DOHH2 (cell line): Measurements from ENCODE around the gene TRPM1.

Source experiments
- EZH2phosphoT487 ChIP-seq: fragments of 200-600 bp; sonication (generic); IDR thresholded peaks from 2 replicates; pipeline ENCODE4 v1.6.1; 2017; ENCODE audit warnings: borderline replicate concordance, mild to moderate bottlenecking, antibody characterized with exemption, low read length, moderate library complexity, mixed read lengths
- TF ChIP-seq, protein P1 (sequence below): fragments of 200-600 bp; sonication (generic); IDR thresholded peaks from one replicate; pipeline ENCODE4 v1.5.1; 2014; ENCODE audit warnings: antibody characterized with exemption, mild to moderate bottlenecking, low read depth, low read length; ENCODE audit not compliant: poor library complexity, severe bottlenecking

DNA sequence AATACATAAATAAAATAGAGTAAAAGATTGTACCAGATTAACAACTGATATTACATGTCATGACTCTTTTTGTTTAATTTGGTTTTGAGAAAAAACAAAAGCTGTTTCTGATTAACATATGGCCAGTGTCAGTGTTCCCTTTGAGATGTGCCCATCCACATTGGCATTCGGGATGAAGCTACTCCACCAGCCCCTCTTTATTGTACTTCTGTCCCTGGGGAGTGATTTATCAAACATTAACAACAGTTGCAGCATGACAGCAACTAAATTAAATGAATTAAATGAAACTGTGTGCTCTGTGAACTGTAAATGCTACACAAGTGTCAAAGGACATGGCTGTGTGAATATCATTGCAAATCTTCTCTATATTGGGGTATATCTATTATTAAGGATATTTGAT is 84.2 kb downstream of the TRPM1 start:
- TF ChIP-seq, protein P1, sequence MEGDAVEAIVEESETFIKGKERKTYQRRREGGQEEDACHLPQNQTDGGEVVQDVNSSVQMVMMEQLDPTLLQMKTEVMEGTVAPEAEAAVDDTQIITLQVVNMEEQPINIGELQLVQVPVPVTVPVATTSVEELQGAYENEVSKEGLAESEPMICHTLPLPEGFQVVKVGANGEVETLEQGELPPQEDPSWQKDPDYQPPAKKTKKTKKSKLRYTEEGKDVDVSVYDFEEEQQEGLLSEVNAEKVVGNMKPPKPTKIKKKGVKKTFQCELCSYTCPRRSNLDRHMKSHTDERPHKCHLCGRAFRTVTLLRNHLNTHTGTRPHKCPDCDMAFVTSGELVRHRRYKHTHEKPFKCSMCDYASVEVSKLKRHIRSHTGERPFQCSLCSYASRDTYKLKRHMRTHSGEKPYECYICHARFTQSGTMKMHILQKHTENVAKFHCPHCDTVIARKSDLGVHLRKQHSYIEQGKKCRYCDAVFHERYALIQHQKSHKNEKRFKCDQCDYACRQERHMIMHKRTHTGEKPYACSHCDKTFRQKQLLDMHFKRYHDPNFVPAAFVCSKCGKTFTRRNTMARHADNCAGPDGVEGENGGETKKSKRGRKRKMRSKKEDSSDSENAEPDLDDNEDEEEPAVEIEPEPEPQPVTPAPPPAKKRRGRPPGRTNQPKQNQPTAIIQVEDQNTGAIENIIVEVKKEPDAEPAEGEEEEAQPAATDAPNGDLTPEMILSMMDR = no peak
- TF ChIP-seq EZH2phosphoT487 = no peak
